Measurements from ENCODE around the gene TRIM36. TPM values are rescaled to one million over a fixed set of nuclear protein-coding genes. Genes with fewer than 3 reads are reported as not detected.

TRIM36 gene
- polyA plus RNA-seq, 1 donor (not counting 4 experiments of a cell fraction or from before 2014, with no cell fraction given): 2.4 TPM

DNA sequence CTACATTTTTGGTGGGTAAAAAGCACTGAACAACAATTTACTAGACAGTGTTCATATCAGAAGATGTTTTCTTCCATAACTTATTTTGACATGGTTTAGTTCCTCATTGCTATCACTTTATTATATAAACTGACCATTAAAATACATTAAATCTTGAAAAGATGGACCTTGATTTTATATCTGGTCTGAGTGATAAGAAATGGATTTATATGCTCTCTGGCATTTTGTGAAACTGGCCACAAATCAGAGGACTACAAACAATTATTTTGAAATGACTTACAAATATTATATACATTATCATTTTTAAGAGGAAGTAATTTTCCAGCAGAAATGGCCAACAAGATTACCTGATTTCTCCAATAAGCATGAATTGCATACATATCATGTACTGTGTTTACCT, 23.6 kb upstream of the TRIM36 start:
- Histone ChIP-seq H3K4me1 (ENCODE audit: control insufficient read depth, extremely low read depth, insufficient read depth, low read length) (no peaks in the 10 kb centered on the region), H3K9me1 (ENCODE audit: control insufficient read depth, extremely low read depth, insufficient read depth, low read length) (no peaks in the 10 kb centered on the region), H3K27ac (ENCODE audit: control insufficient read depth, insufficient read depth, low read length) (no peak overlapping the region), H3K9ac (ENCODE audit: control insufficient read depth, extremely low read depth, insufficient read depth, low read length) (no peak overlapping the region), H3K9me3 (ENCODE audit: control insufficient read depth, low read depth, low read length) (no peaks in the 10 kb centered on the region), H2AFZ (ENCODE audit: control insufficient read depth, low read length) (no peak overlapping the region), H3K79me2 (ENCODE audit: control insufficient read depth, insufficient read depth, low read length) (no peaks in the 10 kb centered on the region), H3K36me3 (ENCODE audit: control insufficient read depth in 2 of 2, extremely low read depth in 1 of 2, insufficient read depth in 2 of 2, low read length in 2 of 2) (no peaks in the 10 kb centered on the region), H3K4me3 (ENCODE audit: control insufficient read depth in 2 of 3, extremely low read depth in 1 of 3, insufficient read depth in 2 of 3, low read depth in 1 of 3, low read length in 3 of 3) (no peak overlapping the region), H4K20me1 (ENCODE audit: control insufficient read depth, extremely low read depth, insufficient read depth, low read length) (no peaks in the 10 kb centered on the region), H3K4me2 (ENCODE audit: control insufficient read depth, extremely low read depth, insufficient read depth, low read depth, low read length) (no peak overlapping the region), H3K27me3 (ENCODE audit: control insufficient read depth, extremely low read depth, insufficient read depth, low read length) (no peaks in the 10 kb centered on the region)
- DNase-seq (ENCODE audit: low read depth, low spot score) (no peak), FAIRE-seq (no peak)
- TF ChIP-seq EZH2 (IDR thresholded peaks at IDR 0.05; ENCODE audit: low read length): no peak
- TF ChIP-seq, protein P1, sequence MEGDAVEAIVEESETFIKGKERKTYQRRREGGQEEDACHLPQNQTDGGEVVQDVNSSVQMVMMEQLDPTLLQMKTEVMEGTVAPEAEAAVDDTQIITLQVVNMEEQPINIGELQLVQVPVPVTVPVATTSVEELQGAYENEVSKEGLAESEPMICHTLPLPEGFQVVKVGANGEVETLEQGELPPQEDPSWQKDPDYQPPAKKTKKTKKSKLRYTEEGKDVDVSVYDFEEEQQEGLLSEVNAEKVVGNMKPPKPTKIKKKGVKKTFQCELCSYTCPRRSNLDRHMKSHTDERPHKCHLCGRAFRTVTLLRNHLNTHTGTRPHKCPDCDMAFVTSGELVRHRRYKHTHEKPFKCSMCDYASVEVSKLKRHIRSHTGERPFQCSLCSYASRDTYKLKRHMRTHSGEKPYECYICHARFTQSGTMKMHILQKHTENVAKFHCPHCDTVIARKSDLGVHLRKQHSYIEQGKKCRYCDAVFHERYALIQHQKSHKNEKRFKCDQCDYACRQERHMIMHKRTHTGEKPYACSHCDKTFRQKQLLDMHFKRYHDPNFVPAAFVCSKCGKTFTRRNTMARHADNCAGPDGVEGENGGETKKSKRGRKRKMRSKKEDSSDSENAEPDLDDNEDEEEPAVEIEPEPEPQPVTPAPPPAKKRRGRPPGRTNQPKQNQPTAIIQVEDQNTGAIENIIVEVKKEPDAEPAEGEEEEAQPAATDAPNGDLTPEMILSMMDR (optimal IDR thresholded peaks at IDR 0.05 in 1 of 3, IDR thresholded peaks at IDR 0.05 in 1 of 3, conservative IDR thresholded peaks at IDR 0.05 in 1 of 3; ENCODE audit: extremely low read depth in 1 of 3, insufficient read depth in 2 of 3, low read length in 3 of 3): no peak
- dilution Hi-C loops (cut with MboI; ENCODE audit: extremely low pct_ligation_motif_present, low sequenced_read_pairs): no loop called here

DNA sequence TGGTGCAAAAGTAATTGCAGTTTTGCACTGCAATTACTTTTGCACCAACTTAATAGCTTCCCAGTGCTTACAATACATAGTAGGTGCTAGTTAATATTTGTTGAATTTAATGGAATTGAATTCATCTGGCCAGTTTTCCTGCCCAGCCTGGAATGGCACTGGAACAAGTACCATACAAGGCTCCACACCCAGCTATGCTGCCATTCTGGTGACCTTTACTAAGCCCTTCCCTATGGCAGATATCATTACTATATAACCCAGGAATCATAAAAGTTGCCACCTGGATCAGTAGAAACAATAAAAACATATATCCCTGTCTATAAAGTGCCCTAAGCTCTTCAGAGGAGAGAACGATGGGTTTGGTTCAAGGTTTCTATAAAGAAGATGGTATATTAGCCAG, 22.4 kb upstream of the TRIM36 start:
- Histone ChIP-seq H3K4me2 (ENCODE audit: control insufficient read depth, extremely low read depth, insufficient read depth, low read depth, low read length) (no peak overlapping the region), H3K9me1 (ENCODE audit: control insufficient read depth, extremely low read depth, insufficient read depth, low read length) (no peaks in the 10 kb centered on the region), H3K27me3 (ENCODE audit: control insufficient read depth, extremely low read depth, insufficient read depth, low read length) (no peaks in the 10 kb centered on the region), H3K4me3 (ENCODE audit: control insufficient read depth in 2 of 3, extremely low read depth in 1 of 3, insufficient read depth in 2 of 3, low read depth in 1 of 3, low read length in 3 of 3) (no peak overlapping the region), H2AFZ (ENCODE audit: control insufficient read depth, low read length) (no peak overlapping the region), H3K4me1 (ENCODE audit: control insufficient read depth, extremely low read depth, insufficient read depth, low read length) (no peaks in the 10 kb centered on the region), H3K36me3 (ENCODE audit: control insufficient read depth in 2 of 2, extremely low read depth in 1 of 2, insufficient read depth in 2 of 2, low read length in 2 of 2) (no peaks in the 10 kb centered on the region), H3K9ac (ENCODE audit: control insufficient read depth, extremely low read depth, insufficient read depth, low read length) (no peak overlapping the region), H3K9me3 (ENCODE audit: control insufficient read depth, low read depth, low read length) (no peaks in the 10 kb centered on the region), H3K27ac (ENCODE audit: control insufficient read depth, insufficient read depth, low read length) (no peak overlapping the region), H3K79me2 (ENCODE audit: control insufficient read depth, insufficient read depth, low read length) (no peaks in the 10 kb centered on the region), H4K20me1 (ENCODE audit: control insufficient read depth, extremely low read depth, insufficient read depth, low read length) (no peaks in the 10 kb centered on the region)
- TF ChIP-seq EZH2 (IDR thresholded peaks at IDR 0.05; ENCODE audit: low read length): no peak
- TF ChIP-seq, protein P1 (optimal IDR thresholded peaks at IDR 0.05 in 1 of 3, IDR thresholded peaks at IDR 0.05 in 1 of 3, conservative IDR thresholded peaks at IDR 0.05 in 1 of 3; ENCODE audit: extremely low read depth in 1 of 3, insufficient read depth in 2 of 3, low read length in 3 of 3): no peak
- DNase-seq (ENCODE audit: low read depth, low spot score) (no peak), FAIRE-seq (no peak)
- dilution Hi-C loops (cut with MboI; ENCODE audit: extremely low pct_ligation_motif_present, low sequenced_read_pairs): no loop called here
